Fibroblast of villous mesenchyme (primary cell): Measurements from ENCODE around the gene TEX28. TPM values are rescaled to one million over a fixed set of nuclear protein-coding genes. Genes with fewer than 3 reads are reported as not detected.

Experiments
- DNase-seq: peaks from one replicate; pipeline ENCODE4 v3.0.0-alpha.2; 2010; ENCODE audit warnings: low read depth
- H3K4me3 ChIP-seq: 2 replicates; pipeline ENCODE4 v1.5.1; 2011; ENCODE audit warnings: low read depth, mild to moderate bottlenecking, low read length
- total RNA-seq: library from RNA; depleted of rRNA; stranded (reverse); fragments of >200 nt; gene quantifications from 2 replicates; pipeline ENCODE4 v1.2.3, GENCODE V29; 2012
- TF ChIP-seq, protein P1 (sequence below): IDR thresholded peaks from 2 replicates; pipeline ENCODE4 v1.5.1; 2012; ENCODE audit warnings: low read depth, mild to moderate bottlenecking, low read length; ENCODE audit not compliant: insufficient read depth

Gene TEX28
- total RNA-seq, 1 donor: not detected

DNA sequence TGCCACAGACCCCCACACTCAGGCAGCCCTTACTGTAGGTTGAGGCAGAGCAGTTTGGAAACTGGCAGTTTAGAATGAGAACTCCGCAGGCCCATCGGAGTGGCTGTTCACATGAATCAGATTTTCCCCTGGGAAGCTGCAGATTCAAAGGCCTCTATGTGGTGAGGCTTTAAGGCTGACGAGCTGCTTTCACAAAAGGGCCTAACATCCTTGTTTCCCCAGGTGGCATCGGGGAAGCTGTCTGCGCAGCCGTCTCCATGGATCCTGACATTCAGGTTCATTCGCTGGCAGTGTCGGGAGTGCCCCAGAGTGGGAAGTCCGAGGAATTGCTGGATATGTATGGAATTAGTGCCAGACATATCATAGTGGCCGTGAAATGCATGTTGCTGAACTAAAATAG, 34.4 kb upstream of the TEX28 start:
- TF ChIP-seq, protein P1, sequence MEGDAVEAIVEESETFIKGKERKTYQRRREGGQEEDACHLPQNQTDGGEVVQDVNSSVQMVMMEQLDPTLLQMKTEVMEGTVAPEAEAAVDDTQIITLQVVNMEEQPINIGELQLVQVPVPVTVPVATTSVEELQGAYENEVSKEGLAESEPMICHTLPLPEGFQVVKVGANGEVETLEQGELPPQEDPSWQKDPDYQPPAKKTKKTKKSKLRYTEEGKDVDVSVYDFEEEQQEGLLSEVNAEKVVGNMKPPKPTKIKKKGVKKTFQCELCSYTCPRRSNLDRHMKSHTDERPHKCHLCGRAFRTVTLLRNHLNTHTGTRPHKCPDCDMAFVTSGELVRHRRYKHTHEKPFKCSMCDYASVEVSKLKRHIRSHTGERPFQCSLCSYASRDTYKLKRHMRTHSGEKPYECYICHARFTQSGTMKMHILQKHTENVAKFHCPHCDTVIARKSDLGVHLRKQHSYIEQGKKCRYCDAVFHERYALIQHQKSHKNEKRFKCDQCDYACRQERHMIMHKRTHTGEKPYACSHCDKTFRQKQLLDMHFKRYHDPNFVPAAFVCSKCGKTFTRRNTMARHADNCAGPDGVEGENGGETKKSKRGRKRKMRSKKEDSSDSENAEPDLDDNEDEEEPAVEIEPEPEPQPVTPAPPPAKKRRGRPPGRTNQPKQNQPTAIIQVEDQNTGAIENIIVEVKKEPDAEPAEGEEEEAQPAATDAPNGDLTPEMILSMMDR: no peak
- H3K4me3 ChIP-seq: no peak overlapping the region
- DNase-seq: no peak

DNA sequence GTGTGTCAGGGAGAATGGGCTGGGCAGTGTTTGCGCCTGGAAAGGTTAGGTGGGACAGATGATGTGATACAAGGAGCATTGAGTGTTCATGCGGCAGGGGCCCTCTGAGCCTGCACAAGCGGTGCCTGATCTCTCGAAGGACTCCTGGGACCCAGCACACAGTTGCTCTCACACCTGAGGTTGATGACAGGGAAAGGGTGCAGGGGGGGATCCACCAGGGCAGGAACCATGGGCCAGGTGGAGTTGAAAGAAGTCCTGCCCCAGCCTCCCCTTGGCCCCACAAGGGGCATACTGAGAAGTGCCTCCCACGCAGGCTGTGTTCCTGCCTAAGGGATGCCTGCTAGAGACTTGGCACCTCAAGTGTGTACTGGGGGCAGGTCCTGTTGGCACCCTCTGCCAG, 33.7 kb upstream of the TEX28 start:
- no peak overlapping the region for H3K4me3 ChIP-seq
- TF ChIP-seq, protein P1: no peak
- no peak for DNase-seq

DNA sequence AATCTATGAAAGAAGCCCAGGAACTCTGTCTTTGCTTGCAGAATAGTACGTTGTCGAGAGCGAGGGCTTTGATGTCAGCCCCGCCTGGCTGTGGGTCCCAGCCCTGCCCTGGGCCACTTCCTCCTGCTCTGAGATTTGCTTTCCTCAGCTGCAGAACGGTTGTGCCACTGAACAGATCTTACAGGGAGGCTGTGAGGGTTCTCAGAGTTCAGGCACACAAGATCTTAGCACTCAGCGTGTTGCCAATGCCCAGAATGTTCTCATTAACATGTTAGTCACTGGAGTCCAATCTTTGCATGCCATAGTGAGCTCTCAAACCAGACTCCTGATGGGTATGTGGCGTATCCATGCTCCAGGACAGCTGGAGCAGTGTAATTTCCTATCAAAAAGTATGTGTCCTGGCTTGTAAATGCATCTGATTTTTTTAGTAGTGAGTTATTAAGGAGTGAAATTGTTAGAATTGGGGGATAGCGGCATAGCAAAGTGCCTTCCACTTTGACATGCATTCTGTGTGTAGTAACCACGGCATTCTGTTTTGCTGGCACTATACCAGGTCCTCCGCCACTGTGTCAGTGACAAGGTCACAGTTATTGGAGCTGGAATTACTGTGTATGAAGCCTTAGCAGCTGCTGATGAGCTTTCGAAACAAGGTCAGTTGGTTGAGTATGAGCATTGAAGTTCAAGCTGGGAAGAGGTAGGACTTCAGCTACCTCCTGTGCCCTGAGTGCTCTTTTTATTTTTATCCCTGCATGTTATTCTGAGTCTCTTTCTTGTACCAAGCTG, 32.3 kb upstream of the TEX28 start:
- H3K4me3 ChIP-seq: no peak overlapping the region
- TF ChIP-seq, protein P1: no peak
- DNase-seq: no peak

DNA sequence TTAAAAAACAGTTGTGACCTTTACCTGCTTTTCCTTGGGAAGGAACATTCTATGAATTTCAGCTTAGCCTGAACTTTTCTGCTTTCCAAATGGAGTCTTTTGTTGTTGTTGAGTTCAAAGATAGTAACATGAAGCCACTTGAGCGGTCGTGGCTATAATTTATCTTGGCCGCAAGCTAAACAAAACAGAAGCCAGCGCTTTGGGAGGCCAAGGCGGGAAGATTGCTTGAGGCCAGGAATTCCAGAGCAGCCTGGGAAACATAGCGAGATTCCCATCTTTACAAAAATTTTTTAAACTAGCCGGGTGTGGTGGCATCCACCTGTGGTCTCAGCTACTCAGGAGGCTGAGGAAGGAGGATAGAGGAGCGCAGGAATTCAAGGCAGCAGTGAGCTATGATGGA, 30.6 kb upstream of the TEX28 start:
- TF ChIP-seq, protein P1: no peak
- DNase-seq: peak; percentile 34
- H3K4me3 ChIP-seq: no peak overlapping the region

DNA sequence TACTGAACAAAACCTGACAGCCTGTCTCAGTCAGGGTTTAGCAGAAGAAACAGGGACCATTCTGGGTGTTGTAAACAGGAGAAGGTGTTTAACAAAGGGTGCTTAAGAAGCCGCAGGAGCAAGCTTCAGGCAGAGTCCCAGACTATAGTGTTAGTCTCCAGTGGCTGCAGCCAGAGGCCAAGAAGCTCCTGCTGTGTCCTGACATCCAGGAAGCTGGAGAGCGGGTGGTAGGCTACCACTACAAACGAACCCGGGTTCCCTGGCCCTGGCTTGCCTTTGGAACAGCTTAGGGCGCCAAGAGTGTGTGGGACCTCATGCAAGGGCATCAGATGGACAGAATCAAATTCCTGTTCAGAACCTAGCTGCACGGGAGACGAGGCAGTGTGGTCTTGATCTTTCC, 28.6 kb upstream of the TEX28 start:
- TF ChIP-seq, protein P1: no peak
- no peak for DNase-seq
- H3K4me3 ChIP-seq: no peak overlapping the region

DNA sequence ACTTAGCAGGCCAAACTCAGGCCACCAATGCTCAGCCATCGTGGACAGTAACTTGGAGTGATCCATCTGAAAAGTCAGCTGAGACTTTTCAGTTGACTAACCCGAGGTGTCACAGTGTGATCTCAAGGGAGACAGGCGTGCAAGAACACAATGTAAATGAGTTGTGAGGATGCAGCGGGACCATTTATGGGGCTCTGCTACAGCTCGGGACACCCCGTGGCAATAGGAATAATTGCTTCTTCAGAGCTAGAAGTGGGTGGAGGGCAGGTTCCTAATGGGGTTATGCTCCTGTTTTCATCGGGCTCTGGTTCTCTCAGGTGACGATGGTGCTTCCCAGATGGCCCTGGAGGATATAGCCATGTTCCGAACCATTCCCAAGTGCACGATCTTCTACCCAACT, 28.0 kb upstream of the TEX28 start:
- TF ChIP-seq, protein P1: no peak

DNA sequence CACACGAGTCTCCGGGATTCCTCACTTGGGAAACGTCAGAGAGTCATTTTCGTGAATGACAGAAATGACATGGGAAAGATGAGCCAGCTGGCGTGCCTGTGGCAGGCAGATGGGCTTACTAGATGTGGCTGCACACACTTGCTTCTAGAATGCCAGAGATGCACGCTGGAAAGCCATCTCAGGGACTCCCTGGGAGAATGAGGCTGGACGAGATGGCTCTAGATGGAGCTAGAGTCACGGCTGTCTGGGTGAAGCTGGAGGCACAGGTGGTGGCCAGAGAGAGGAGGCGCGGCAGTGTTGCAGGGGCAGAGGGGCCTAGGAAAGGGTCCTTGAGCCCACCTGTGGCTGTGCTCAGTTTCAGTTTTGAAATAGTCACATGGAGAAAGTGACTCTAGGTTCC, 26.7 kb upstream of the TEX28 start:
- TF ChIP-seq, protein P1: no peak
- DNase-seq: no peak

More for the DNA sequence above, 28.0 kb upstream of the TEX28 start:
- no peak for DNase-seq
- no peak overlapping the region for H3K4me3 ChIP-seq

More for the DNA sequence above, 26.7 kb upstream of the TEX28 start:
- H3K4me3 ChIP-seq: no peak overlapping the region
